Calu3 (cell line): ENCODE data around the gene DENND4B. TPM values are rescaled to one million over a fixed set of nuclear protein-coding genes. Genes with fewer than 3 reads are reported as not detected.
A peak's percentile ranks its signal among the peaks of the same experiment; 100 is the strongest.

Experiments used
- BruUV-seq: library from RNA; stranded (reverse); fragments of 400-500 nt; replicated peaks from 2 replicates; lab custom pipeline; 2021; lab: Mats Ljungman, UMichigan
- CTCF ChIA-PET: fragments of 300-600 bp; sonication (Branson Sonifier 250); formaldehyde crosslinking; loops from one replicate; lab custom pipeline; 2022; ENCODE audit warnings: antibody characterized with exemption; lab: Charles Lee
- DNase-seq: peaks from one replicate; pipeline ENCODE4 v3.0.0; 2022
- H3K27ac Mint-ChIP-seq: one replicate; pipeline ENCODE4 v1.8.0; 2022; ENCODE audit warnings: mixed read lengths; ENCODE audit not compliant: unreplicated experiment
- H3K27me3 Mint-ChIP-seq: one replicate; pipeline ENCODE4 v1.8.0; 2022; ENCODE audit warnings: mixed read lengths; ENCODE audit not compliant: unreplicated experiment
- H3K36me3 Mint-ChIP-seq: one replicate; pipeline ENCODE4 v1.8.0; 2022; ENCODE audit warnings: mild to moderate bottlenecking, moderate library complexity, mixed read lengths; ENCODE audit not compliant: insufficient read depth, unreplicated experiment
- H3K4me1 Mint-ChIP-seq: one replicate; pipeline ENCODE4 v1.8.0; 2022; ENCODE audit warnings: mild to moderate bottlenecking, low read depth, mixed read lengths; ENCODE audit not compliant: unreplicated experiment
- H3K4me3 Mint-ChIP-seq: one replicate; pipeline ENCODE4 v1.8.0; 2022; ENCODE audit warnings: mild to moderate bottlenecking, low read depth, moderate library complexity, mixed read lengths; ENCODE audit not compliant: unreplicated experiment
- H3K9me3 Mint-ChIP-seq: one replicate; pipeline ENCODE4 v1.8.0; 2022; ENCODE audit warnings: low read depth, mixed read lengths; ENCODE audit not compliant: unreplicated experiment
- CTCF ChIP-seq: fragments of 200-600 bp; IDR thresholded peaks from one replicate; pipeline ENCODE4 v1.8.0; 2022; ENCODE audit warnings: antibody characterized with exemption; ENCODE audit not compliant: unreplicated experiment
- intact Hi-C: fragments of 100-400 bp; cut with micrococcal nuclease; formaldehyde crosslinking; loops from one replicate; pipeline ENCODE4 v1.10.0; 2022; ENCODE audit not compliant: unreplicated experiment
- total RNA-seq: library from RNA; stranded (reverse); gene quantifications from 2 replicates; pipeline ENCODE4 v1.2.3, GENCODE V29; 2022

The DENND4B gene
- total RNA-seq, 1 experiment from 2014 or later, result 90.0 TPM

DNA sequence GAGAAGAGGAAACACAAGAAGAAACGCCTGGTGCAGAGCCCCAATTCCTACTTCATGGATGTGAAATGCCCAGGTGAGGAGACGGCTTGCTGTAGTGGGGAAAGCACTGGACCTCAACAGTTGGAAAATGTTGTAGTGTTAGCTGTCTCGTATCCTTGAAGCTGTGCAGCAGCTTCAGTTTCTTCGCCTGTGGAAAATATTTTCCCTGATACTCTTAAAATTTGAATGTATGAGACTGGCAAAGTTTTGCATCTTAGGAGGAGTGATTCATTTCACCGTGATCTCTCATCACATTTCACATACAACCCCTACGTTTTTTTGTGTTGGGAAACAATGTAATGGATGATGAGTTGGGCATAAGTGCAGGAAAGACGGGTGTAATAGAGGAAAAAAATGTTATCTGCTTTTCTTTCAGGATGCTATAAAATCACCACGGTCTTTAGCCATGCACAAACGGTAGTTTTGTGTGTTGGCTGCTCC lies 44.7 kb upstream of the DENND4B start:
- CTCF ChIA-PET, result interaction anchor here (1.4 to 1.5 kb wide), 3 partner anchors 9 to 320 kb away, joined by 3 to 7 read pairs (median 4); partner anchors contain the start of gene ILF2
- Mint-ChIP-seq H3K4me1 (peaks cover 48% of the 10 kb centered on the region), H3K27ac (peak overlapping the region; percentile 99), H3K4me3 (peak overlapping the region; percentile 75), H3K36me3 (peaks cover 78% of the 10 kb centered on the region), H3K9me3 (no peaks in the 10 kb centered on the region), H3K27me3 (peaks cover 14% of the 10 kb centered on the region)
- no peak for TF ChIP-seq CTCF
- intact Hi-C loops, result no loop called here
- DNase-seq, result no peak
- TSS peak; percentile 87 for BruUV-seq

- peak within 1 kb of the TSS; percentile 99 for H3K27ac Mint-ChIP-seq
- intact Hi-C loops, result no loop called here
- H3K36me3 Mint-ChIP-seq, result peaks cover 78% of the 10 kb centered on the region
- CTCF ChIA-PET, result interaction anchor here (0.9 to 1.5 kb wide), 6 partner anchors 9 to 319 kb away, joined by 3 to 7 read pairs (median 4); partner anchors contain the start of genes GATAD2B, ILF2 and SLC39A1
- no peaks in the 10 kb centered on the region for H3K9me3 Mint-ChIP-seq
- no TSS peak for BruUV-seq
- TF ChIP-seq CTCF, result no peak
- DNase-seq, result peak; percentile 92
- peaks cover 14% of the 10 kb centered on the region for H3K27me3 Mint-ChIP-seq
- peaks cover 54% of the 10 kb centered on the region for H3K4me1 Mint-ChIP-seq
- H3K4me3 Mint-ChIP-seq, result peak within 1 kb of the TSS; percentile 75
These were observed 44.1 kb upstream of the DENND4B start, which contains the start of gene RPS27 for GRCh38 chr1:153990468-153991150. Gene RPS27 (plus strand): TSS chr1:153990762. CDS start chr1:153990797, 35 bp downstream.

DNA sequence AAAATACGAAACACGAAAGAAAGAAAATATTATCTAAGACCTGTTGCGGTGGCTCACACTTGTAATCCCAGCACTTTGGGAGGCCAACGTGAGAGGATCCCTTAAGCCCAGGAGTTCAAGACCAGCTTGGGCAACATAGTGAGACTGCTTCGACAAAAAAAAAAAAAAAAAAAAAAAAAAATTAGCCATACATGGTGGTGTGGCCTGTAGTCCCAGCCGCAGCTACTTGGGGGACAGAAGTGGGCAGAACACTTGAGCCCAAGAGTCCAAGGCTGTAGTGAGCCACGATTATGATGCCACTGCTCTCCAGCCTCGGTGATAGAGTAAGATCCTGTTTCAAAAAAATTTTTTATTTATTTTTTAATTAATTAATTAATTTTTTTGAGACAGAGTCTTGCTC lies 41.1 kb upstream of the DENND4B start:
- CTCF ChIA-PET, result interaction anchor here (0.9 to 2.3 kb wide), 4 partner anchors 10 to 186 kb away, joined by 4 to 18 read pairs (median 10); partner anchors contain the start of genes CREB3L4 and JTB
- TF ChIP-seq CTCF, result no peak
- H3K36me3 Mint-ChIP-seq, result peaks cover 63% of the 10 kb centered on the region
- intact Hi-C loops, result loop anchor here (2.0 to 10.0 kb wide), 4 partner anchors 67 to 633 kb away; partner anchors contain the start of genes NPR1 and S100A9
- peaks cover 14% of the 10 kb centered on the region for H3K27me3 Mint-ChIP-seq
- no TSS peak for BruUV-seq
- no peaks in the 10 kb centered on the region for H3K9me3 Mint-ChIP-seq
- H3K4me3 Mint-ChIP-seq, result no peak overlapping the region
- no peak overlapping the region for H3K27ac Mint-ChIP-seq
- no peak for DNase-seq
- H3K4me1 Mint-ChIP-seq, result peaks cover 63% of the 10 kb centered on the region

DNA sequence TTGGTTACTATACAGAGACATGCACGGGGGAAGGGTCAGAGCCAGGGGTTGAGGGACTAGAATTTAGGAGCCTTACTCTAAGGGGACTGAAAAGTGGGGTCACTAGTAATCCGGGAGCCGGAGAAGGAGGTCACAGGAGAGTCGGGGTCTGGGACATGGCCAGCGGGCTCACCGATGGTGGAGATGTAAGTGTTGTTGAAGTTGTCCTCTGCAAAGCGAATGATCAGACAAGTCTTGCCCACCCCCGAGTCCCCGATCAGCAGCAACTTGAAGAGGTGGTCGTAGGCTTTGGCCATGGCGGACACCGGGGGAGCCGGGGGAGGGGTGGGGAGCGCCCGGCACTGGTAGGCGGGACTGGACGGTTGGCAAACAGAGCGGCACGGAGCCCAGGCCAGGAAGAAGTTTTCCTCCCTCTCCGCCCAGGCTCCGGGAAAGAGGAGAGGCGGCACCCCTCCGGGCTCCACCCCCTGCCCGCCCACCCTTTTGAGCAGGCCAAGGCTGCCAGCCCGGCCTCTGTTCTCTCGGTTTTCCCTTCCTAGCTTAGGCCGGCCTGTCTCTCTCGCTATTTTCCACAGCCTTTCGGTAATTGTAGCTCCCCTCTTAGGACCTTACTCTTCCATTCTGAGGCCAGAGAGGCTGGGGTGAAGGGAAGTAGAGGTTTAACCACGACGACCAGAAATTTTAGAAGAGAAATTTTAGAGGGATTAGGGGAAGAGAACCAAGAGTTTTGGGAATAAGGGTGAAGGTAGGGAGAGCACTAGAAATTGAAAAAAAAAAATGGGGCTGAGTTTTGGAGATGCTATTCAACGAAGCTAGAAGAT lies 39.6 kb upstream of the DENND4B start, which contains the start of gene RAB13:
Gene RAB13 (minus strand): TSS at position 399 of the 821 bp plus-strand sequence. CDS start 103 bp downstream, at position 296.
- Mint-ChIP-seq H3K9me3 (no peaks in the 10 kb centered on the region), H3K27ac (peak within 1 kb of the TSS; percentile 67), H3K4me3 (peak within 1 kb of the TSS; percentile 84), H3K4me1 (peaks cover 48% of the 10 kb centered on the region), H3K27me3 (peaks cover 12% of the 10 kb centered on the region), H3K36me3 (peaks cover 54% of the 10 kb centered on the region)
- CTCF ChIA-PET, result interaction anchor here (0.5 to 2.3 kb wide), 16 partner anchors 8 to 373 kb away, joined by 3 to 18 read pairs (median 3); partner anchors contain the start of genes CREB3L4, DENND4B, GATAD2B and JTB
- no TSS peak for BruUV-seq
- intact Hi-C loops, result loop anchor here (1.0 to 10.0 kb wide), 7 partner anchors 41 to 631 kb away; partner anchors contain the start of genes NPR1 and S100A9
- peak; percentile 86 for DNase-seq
- no peak for TF ChIP-seq CTCF
